ENCODE data around the gene CACYBP. TPM values are rescaled to one million over a fixed set of nuclear protein-coding genes. Genes with fewer than 3 reads are reported as not detected.

CACYBP gene
- total RNA-seq, 1 experiment from 2014 or later = 202 TPM

- Histone ChIP-seq H3K23me2 (ENCODE audit: insufficient read length, low read depth, low read length, poor library complexity, severe bottlenecking) (peaks cover 5% of the 10 kb centered on the region), H3K14ac (ENCODE audit: insufficient read depth, low read length) (no peak overlapping the region), H3K56ac (ENCODE audit: insufficient read length, low read depth, low read length) (no peak overlapping the region), H3K23ac (ENCODE audit: insufficient read length, low read depth, low read length) (no peak overlapping the region), H2BK5ac (ENCODE audit: insufficient read length, low read length) (no peak overlapping the region), H3K9me3 (ENCODE audit: control insufficient read depth, low read depth, low read length) (no peaks in the 10 kb centered on the region), H3K27ac (ENCODE audit: insufficient read length, low read depth, low read length) (no peak overlapping the region), H4K5ac (ENCODE audit: insufficient read length, low read depth, low read length) (no peak overlapping the region), H3K79me1 (ENCODE audit: insufficient read depth, low read depth, low read length, poor library complexity, severe bottlenecking) (no peaks in the 10 kb centered on the region), H2AK5ac (ENCODE audit: insufficient read length, low read length) (no peak overlapping the region), H3K4me2 (ENCODE audit: insufficient read depth, insufficient read length, low read length) (no peak overlapping the region), H2BK20ac (ENCODE audit: low read depth, low read length, poor library complexity, severe bottlenecking) (no peak overlapping the region), H3K18ac (ENCODE audit: insufficient read length, low read depth, low read length) (no peak overlapping the region), H2AFZ (ENCODE audit: low read length) (no peak overlapping the region), H2BK15ac (ENCODE audit: low read depth, low read length) (no peak overlapping the region), H2BK12ac (ENCODE audit: insufficient read length, low read depth, low read length) (no peak overlapping the region), H3K4me1 (ENCODE audit: insufficient read depth, low read length) (no peaks in the 10 kb centered on the region), H3K27me3 (ENCODE audit: insufficient read depth, low read length) (no peaks in the 10 kb centered on the region), H3K9ac (ENCODE audit: extremely low read depth, insufficient read length, low read length) (no peak overlapping the region), H2BK120ac (ENCODE audit: low read depth, low read length, poor library complexity, severe bottlenecking) (no peak overlapping the region), H3K79me2 (ENCODE audit: insufficient read depth, low read length) (peaks cover 40% of the 10 kb centered on the region; the same call in 1 of the 2 replicates), H3T11ph (ENCODE audit: low read length) (no peak overlapping the region), H4K20me1 (ENCODE audit: control insufficient read depth, insufficient read depth, insufficient read length) (no peaks in the 10 kb centered on the region), H4K8ac (replicated peaks; ENCODE audit: insufficient read length, low read depth, low read length) (no peak overlapping the region), H3K4ac (ENCODE audit: low read depth, low read length) (no peak overlapping the region), H4K91ac (ENCODE audit: insufficient read length, low read depth, low read length) (no peak overlapping the region)
- DNase-seq = no peak
- Mint-ChIP-seq H3K36me3 (ENCODE audit: insufficient read depth in 1 of 3, low read depth in 3 of 3) (peaks cover 16 to 37% (median 32%) of the 10 kb centered on the region in 3 experiments; a peak in 6 of 7 replicates), H3K4me3 (no peak overlapping the region), H3K27ac (peak overlapping the region in 1 of 3 experiments; percentile 38; a peak in 3 of 7 replicates), H3K27me3 (ENCODE audit: low read depth) (no peaks in the 10 kb centered on the region), H3K4me1 (peaks cover 21 to 23% of the 10 kb centered on the region in 2 experiments), H3K9me3 (no peaks in the 10 kb centered on the region)
- no peak for TF ChIP-seq CTCF (conservative IDR thresholded peaks at IDR 0.05)
- no CpG with 5 or more reads among the region's 2 CpGs for WGBS (ENCODE audit: extremely low coverage, insufficient read length, low lambda C conversion rate)
These were observed 3.8 kb downstream of the CACYBP start for GRCh38 chr1:175003521-175003920.

Measured in H9 (cell line).